HUES6 (cell line): ENCODE measurements around the gene MLST8.

Source experiments
- H3K27ac ChIP-seq: 2 replicates; pipeline ENCODE4 v1.7.0; 2013; ENCODE audit warnings: low read depth, mild to moderate bottlenecking, low read length, inconsistent platforms
- H3K27me3 ChIP-seq: 2 replicates; pipeline ENCODE4 v1.6.1; 2013; ENCODE audit warnings: low read length; ENCODE audit not compliant: control insufficient read depth, insufficient read depth
- H3K36me3 ChIP-seq: 2 replicates; pipeline ENCODE4 v1.6.1; 2013; ENCODE audit warnings: low read length; ENCODE audit not compliant: control insufficient read depth, insufficient read depth
- H3K4me1 ChIP-seq: 2 replicates; pipeline ENCODE4 v1.6.1; 2013; ENCODE audit warnings: low read length; ENCODE audit not compliant: control insufficient read depth, insufficient read depth
- H3K4me3 ChIP-seq: 2 replicates; pipeline ENCODE4 v1.5.1; 2013; ENCODE audit warnings: low read depth, low read length
- H3K9ac ChIP-seq: one replicate; pipeline ENCODE4 v1.6.1; 2013; ENCODE audit warnings: mild to moderate bottlenecking, low read length
- H3K9me3 ChIP-seq: 2 replicates; pipeline ENCODE4 v1.6.1; 2013; ENCODE audit warnings: low read depth, low read length; ENCODE audit not compliant: control insufficient read depth, insufficient read depth

Gene MLST8

GRCh38 chr16:2226918-2227317, 21.7 kb downstream of the MLST8 start:
- Histone ChIP-seq H3K4me3 (no peak overlapping the region), H3K4me1 (no peaks in the 10 kb centered on the region), H3K9ac (no peak overlapping the region), H3K27ac (no peak overlapping the region), H3K36me3 (peaks cover 42% of the 10 kb centered on the region), H3K9me3 (no peaks in the 10 kb centered on the region), H3K27me3 (no peaks in the 10 kb centered on the region)

- Histone ChIP-seq H3K27ac (no peak overlapping the region), H3K9ac (no peak overlapping the region), H3K4me1 (no peaks in the 10 kb centered on the region), H3K36me3 (peaks cover 55% of the 10 kb centered on the region), H3K4me3 (no peak overlapping the region), H3K27me3 (no peaks in the 10 kb centered on the region), H3K9me3 (no peaks in the 10 kb centered on the region)
These were observed 23.0 kb downstream of the MLST8 start for GRCh38 chr16:2228161-2228824.

GRCh38 chr16:2229091-2229490, 23.8 kb downstream of the MLST8 start:
- no peak overlapping the region for H3K27ac ChIP-seq
- H3K9me3 ChIP-seq: no peaks in the 10 kb centered on the region
- no peak overlapping the region for H3K4me3 ChIP-seq
- no peak overlapping the region for H3K9ac ChIP-seq
- H3K27me3 ChIP-seq: no peaks in the 10 kb centered on the region
- peaks cover 63% of the 10 kb centered on the region for H3K36me3 ChIP-seq
- H3K4me1 ChIP-seq: no peaks in the 10 kb centered on the region

DNA sequence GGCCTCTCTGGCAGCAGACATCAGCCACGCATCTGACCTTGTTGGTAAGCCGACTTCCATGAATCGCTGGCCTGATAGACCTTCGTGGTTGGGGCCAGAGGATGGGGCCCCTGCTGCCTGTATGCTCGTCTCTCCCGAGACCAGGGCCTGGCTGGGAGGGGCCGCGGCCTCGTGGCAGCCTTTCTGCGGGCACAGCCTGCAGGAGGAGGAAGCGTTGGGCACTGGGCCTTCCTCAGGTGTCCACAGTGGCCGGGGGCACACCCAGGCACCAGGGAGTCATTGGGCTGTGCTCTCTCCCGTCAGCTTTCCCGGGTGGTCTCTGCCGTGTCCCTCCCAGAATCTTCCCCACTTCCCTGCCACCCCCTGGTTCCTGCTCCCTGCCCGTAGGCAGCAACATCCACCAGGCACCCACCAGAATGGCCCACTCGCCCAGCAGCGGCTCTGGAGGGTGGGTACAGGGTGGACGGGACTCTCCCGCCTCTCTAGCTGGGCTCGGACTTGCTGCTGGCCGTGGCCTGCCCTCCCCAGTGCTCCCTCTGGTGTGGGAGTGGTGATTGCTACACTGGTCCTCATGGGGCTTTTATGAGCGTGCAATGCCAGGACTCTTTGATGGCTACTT, 24.5 kb downstream of the MLST8 start:
- H3K9me3 ChIP-seq: no peaks in the 10 kb centered on the region
- no peaks in the 10 kb centered on the region for H3K4me1 ChIP-seq
- no peak overlapping the region for H3K9ac ChIP-seq
- peaks cover 69% of the 10 kb centered on the region for H3K36me3 ChIP-seq
- H3K27me3 ChIP-seq: no peaks in the 10 kb centered on the region
- no peak overlapping the region for H3K27ac ChIP-seq
- no peak overlapping the region for H3K4me3 ChIP-seq

DNA sequence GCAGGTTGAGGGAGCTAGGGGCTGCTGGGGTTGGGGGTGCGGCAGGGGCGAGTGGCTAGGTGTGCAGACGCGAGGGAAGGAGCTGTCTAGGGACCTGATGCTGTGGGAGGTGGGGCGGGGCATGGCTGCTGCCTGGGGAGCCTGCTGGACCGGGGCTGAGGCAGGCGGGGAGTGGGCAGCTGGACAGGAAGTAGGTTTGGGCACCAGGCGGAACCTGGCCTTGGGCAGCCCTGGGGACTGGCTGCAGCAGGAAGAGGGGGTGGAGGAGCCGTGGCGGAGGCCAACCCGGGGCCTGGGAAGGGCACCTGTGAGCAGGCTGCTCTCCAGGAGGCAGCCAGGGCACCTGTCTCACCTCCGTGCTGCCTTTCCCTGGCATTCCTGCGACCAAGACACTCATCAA, 25.1 kb downstream of the MLST8 start:
- peaks cover 75% of the 10 kb centered on the region for H3K36me3 ChIP-seq
- no peak overlapping the region for H3K9ac ChIP-seq
- H3K27me3 ChIP-seq: no peaks in the 10 kb centered on the region
- no peak overlapping the region for H3K4me3 ChIP-seq
- H3K4me1 ChIP-seq: no peaks in the 10 kb centered on the region
- no peaks in the 10 kb centered on the region for H3K9me3 ChIP-seq
- no peak overlapping the region for H3K27ac ChIP-seq

- H3K27me3 ChIP-seq: peaks cover 5% of the 10 kb centered on the region
- H3K9ac ChIP-seq: no peak overlapping the region
- no peak overlapping the region for H3K27ac ChIP-seq
- peaks cover 3% of the 10 kb centered on the region for H3K4me1 ChIP-seq
- no peaks in the 10 kb centered on the region for H3K9me3 ChIP-seq
- peaks cover 76% of the 10 kb centered on the region for H3K36me3 ChIP-seq
- no peak overlapping the region for H3K4me3 ChIP-seq
These were observed 26.0 kb downstream of the MLST8 start for GRCh38 chr16:2231016-2231931.

DNA sequence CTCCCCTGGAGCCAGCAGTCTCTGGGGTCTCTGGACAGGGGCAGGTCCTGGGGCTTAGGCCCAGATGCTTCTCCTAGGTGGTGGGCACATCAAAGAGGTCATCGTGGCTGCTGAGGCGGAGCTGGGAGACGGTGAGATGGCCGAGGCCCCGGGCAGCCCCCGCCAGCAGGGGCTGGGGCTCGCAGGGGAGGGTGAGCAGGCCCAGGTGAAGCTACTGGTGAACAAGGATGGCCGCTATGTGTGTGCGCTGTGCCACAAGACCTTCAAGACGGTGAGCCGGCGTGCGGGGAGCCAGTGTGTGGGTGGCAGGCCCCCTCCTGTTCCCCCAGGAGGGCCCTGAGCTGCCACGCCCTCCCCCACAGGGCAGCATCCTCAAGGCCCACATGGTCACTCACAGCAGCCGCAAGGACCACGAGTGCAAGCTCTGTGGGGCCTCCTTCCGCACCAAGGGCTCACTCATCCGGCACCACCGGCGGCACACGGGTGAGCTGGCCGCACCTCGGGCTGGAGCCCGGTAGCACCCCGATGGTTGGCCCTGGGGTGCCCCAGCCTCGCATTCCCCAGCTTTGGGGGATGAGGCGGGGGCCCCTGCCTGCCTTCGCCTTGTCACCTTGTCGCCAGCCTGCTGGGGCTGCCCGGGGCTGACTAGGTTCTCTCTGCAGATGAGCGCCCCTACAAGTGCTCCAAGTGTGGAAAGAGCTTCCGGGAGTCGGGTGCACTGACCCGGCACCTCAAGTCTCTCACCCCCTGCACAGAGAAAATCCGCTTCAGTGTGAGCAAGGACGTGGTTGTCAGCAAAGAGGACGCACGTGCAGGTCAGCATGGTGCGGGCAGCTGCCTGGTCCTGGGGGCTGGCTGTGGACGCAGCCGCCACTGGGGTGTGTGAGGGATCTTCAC, 27.1 kb downstream of the MLST8 start:
- Histone ChIP-seq H3K9me3 (no peaks in the 10 kb centered on the region), H3K9ac (no peak overlapping the region), H3K4me3 (no peak overlapping the region), H3K36me3 (peaks cover 72% of the 10 kb centered on the region), H3K4me1 (peaks cover 7% of the 10 kb centered on the region), H3K27ac (no peak overlapping the region), H3K27me3 (peaks cover 15% of the 10 kb centered on the region)

GRCh38 chr16:2233046-2233775, 28.0 kb downstream of the MLST8 start:
- no peaks in the 10 kb centered on the region for H3K9me3 ChIP-seq
- no peak overlapping the region for H3K27ac ChIP-seq
- H3K4me3 ChIP-seq: no peak overlapping the region
- no peak overlapping the region for H3K9ac ChIP-seq
- H3K27me3 ChIP-seq: peaks cover 24% of the 10 kb centered on the region
- peaks cover 12% of the 10 kb centered on the region for H3K4me1 ChIP-seq
- peaks cover 71% of the 10 kb centered on the region for H3K36me3 ChIP-seq

DNA sequence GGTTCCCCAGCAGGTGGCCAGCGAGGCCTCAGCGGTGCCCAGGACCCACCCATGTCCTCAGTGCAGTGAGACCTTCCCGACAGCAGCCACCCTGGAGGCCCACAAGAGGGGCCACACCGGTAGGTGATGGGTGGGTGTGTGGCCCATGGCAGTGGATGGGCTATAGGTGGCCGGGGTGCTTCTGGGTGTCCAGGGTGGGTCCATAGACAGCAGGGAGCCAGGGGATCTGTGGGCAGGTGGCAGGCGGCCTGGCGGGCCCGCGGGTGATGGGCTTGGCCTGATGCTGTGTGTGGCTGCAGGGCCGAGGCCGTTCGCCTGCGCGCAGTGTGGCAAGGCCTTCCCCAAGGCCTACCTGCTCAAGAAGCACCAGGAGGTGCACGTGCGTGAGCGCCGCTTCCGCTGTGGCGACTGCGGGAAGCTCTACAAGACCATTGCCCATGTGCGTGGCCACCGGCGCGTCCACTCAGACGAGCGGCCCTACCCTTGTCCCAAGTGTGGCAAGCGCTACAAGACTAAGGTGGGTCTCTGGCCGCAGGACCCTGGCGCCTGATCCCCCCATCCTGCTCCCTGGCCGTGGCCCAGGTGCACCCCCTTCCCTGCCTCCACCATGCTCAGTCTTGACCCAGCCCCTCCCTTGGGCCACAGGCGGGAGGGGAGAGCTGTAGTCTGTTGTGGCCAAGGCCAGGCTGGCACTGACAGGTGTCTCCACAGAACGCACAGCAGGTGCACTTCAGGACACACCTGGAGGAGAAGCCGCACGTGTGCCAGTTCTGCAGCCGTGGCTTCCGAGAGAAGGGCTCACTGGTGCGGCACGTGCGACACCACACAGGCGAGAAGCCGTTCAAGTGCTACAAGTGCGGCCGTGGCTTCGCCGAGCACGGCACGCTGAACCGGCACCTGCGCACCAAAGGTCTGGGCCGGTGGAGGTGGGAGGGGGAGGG, 28.9 kb downstream of the MLST8 start:
- peaks cover 62% of the 10 kb centered on the region for H3K36me3 ChIP-seq
- H3K27ac ChIP-seq: no peak overlapping the region

More for the DNA sequence above, 28.9 kb downstream of the MLST8 start:
- peaks cover 17% of the 10 kb centered on the region for H3K4me1 ChIP-seq
- peaks cover 25% of the 10 kb centered on the region for H3K27me3 ChIP-seq
- no peaks in the 10 kb centered on the region for H3K9me3 ChIP-seq
- no peak overlapping the region for H3K9ac ChIP-seq
- no peak overlapping the region for H3K4me3 ChIP-seq
